GM10248 (cell line): ENCODE data around the gene FSTL5.

Source experiments
- CTCF ChIA-PET: fragments of 300-600 bp; sonication (Branson Sonifier 250); formaldehyde crosslinking; extraction: SDS; loops from one replicate; lab custom pipeline; 2021; ENCODE audit warnings: antibody characterized with exemption; lab: Yijun Ruan, JAX
- POLR2A ChIA-PET: fragments of 350-650 bp; sonication (Branson Sonifier 250); formaldehyde crosslinking; extraction: SDS; loops from one replicate; lab custom pipeline; 2020; ENCODE audit warnings: antibody characterized with exemption; lab: Yijun Ruan, JAX
- DNase-seq: peaks from one replicate; pipeline ENCODE4 v3.0.0; 2012; ENCODE audit errors: extremely low spot score
- TF ChIP-seq, protein P1 (sequence below): IDR thresholded peaks from 2 replicates; pipeline ENCODE4 v1.5.1; 2012; ENCODE audit warnings: mild to moderate bottlenecking, low read depth; ENCODE audit errors: extremely low read depth, missing control alignments, control extremely low read depth

The FSTL5 gene

DNA sequence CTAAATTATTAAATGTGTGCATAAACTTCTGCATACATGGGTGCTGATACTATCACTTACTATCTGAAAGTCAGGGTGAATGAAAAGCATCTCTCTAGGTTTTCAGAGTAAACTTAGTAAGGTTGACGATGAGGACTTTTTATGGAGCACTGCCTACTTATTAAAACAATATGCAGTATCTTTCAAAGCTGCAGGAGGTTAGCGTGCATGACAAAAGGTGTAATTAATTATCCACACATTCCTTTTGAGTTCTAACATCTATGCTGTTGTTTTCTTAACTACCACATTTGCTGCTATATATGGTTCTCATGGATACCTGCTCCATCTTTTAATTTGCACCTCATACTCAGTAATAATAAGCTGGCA, 256.2 kb downstream of the FSTL5 start:
- no peak for DNase-seq
- CTCF ChIA-PET = no interaction called here

GRCh38 chr4:161906836-161907589, 256.8 kb downstream of the FSTL5 start:
- DNase-seq = no peak
- ChIA-PET POLR2A (no interaction called here), CTCF (no interaction called here)
- TF ChIP-seq, protein P1, sequence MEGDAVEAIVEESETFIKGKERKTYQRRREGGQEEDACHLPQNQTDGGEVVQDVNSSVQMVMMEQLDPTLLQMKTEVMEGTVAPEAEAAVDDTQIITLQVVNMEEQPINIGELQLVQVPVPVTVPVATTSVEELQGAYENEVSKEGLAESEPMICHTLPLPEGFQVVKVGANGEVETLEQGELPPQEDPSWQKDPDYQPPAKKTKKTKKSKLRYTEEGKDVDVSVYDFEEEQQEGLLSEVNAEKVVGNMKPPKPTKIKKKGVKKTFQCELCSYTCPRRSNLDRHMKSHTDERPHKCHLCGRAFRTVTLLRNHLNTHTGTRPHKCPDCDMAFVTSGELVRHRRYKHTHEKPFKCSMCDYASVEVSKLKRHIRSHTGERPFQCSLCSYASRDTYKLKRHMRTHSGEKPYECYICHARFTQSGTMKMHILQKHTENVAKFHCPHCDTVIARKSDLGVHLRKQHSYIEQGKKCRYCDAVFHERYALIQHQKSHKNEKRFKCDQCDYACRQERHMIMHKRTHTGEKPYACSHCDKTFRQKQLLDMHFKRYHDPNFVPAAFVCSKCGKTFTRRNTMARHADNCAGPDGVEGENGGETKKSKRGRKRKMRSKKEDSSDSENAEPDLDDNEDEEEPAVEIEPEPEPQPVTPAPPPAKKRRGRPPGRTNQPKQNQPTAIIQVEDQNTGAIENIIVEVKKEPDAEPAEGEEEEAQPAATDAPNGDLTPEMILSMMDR = no peak

More for the DNA sequence above, 256.2 kb downstream of the FSTL5 start:
- POLR2A ChIA-PET = no interaction called here
- TF ChIP-seq, protein P1 = no peak

DNA sequence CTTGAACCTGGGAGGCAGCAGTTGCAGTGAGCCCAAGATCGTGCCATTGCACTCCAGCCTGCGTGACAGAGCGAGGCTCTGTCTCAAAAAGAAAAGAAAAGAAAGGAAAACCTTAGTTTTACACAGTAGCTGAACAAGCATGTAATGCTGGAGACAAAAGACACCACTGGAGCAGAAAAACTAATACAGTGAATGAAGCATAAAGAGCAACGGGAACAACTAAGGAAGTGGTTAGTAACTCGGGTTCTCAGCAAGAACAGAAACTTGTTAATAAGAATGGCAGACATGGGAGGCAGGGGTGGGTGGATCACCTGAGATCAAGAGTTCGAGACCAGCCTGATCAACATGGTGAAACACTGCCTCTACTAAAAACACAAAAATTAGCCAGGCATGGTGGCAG, 263.7 kb downstream of the FSTL5 start:
- ChIA-PET CTCF (interaction anchor here (1.2 to 1.3 kb wide), 2 partner anchors 10 to 39 kb away, joined by 3 to 6 read pairs; no protein-coding TSS in a partner anchor), POLR2A (no interaction called here)
- TF ChIP-seq, protein P1 = no peak
- no peak for DNase-seq

GRCh38 chr4:161894493-161895167, 269.2 kb downstream of the FSTL5 start:
- TF ChIP-seq, protein P1 = no peak
- POLR2A ChIA-PET = no interaction called here
- CTCF ChIA-PET = interaction anchor here (0.8 kb wide), 1 partner anchor 11 kb away, joined by 4 read pairs; no protein-coding TSS in a partner anchor
- no peak for DNase-seq

- DNase-seq = no peak
- TF ChIP-seq, protein P1 = no peak
- CTCF ChIA-PET = no interaction called here
- POLR2A ChIA-PET = no interaction called here
Measured at GRCh38 chr4:161894014-161894413, 269.8 kb downstream of the FSTL5 start.

GRCh38 chr4:161893566-161893965, 270.2 kb downstream of the FSTL5 start:
- TF ChIP-seq, protein P1 = no peak
- DNase-seq = no peak
- POLR2A ChIA-PET = no interaction called here
- CTCF ChIA-PET = no interaction called here
